ENCODE data around the gene WFIKKN1.
A peak's percentile ranks its signal among the peaks of the same experiment; 100 is the strongest.

The WFIKKN1 gene

DNA sequence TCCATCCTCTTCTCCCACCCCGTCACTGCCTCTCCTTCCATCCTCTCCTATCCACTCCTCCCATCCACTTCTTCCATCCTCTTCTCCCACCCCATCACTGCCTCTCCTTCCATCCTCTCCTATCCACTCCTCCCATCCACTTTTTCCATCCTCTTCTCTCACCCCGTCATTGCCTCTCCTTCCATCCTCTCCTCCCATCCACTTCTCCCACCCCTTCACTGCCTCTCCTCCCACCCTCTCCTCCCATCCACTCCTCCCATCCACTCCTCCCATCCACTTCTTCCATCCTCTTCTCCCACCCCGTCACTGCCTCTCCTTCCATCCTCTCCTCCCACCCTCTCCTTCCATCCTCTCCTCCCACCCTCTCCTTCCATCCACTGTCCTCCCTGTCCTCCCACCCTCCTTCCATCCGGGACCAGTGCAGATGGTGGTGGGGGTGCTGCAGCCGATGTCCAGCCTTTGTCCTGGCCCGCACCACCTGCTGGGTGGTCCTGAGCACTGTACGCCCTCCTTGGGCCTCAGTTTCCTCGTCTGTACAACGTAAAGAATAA, 1.1 kb downstream of the WFIKKN1 start:
- Histone ChIP-seq H3K9me3 (ENCODE audit: severe bottlenecking) (no peaks in the 10 kb centered on the region), H3K4me3 (ENCODE audit: low read depth, low read length) (no peak overlapping the region), H3K27ac (no peak overlapping the region), H3K36me3 (peaks cover 45% of the 10 kb centered on the region), H3K27me3 (ENCODE audit: insufficient read depth, low read depth, severe bottlenecking) (no peaks in the 10 kb centered on the region)
- TF ChIP-seq, protein P1, sequence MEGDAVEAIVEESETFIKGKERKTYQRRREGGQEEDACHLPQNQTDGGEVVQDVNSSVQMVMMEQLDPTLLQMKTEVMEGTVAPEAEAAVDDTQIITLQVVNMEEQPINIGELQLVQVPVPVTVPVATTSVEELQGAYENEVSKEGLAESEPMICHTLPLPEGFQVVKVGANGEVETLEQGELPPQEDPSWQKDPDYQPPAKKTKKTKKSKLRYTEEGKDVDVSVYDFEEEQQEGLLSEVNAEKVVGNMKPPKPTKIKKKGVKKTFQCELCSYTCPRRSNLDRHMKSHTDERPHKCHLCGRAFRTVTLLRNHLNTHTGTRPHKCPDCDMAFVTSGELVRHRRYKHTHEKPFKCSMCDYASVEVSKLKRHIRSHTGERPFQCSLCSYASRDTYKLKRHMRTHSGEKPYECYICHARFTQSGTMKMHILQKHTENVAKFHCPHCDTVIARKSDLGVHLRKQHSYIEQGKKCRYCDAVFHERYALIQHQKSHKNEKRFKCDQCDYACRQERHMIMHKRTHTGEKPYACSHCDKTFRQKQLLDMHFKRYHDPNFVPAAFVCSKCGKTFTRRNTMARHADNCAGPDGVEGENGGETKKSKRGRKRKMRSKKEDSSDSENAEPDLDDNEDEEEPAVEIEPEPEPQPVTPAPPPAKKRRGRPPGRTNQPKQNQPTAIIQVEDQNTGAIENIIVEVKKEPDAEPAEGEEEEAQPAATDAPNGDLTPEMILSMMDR (IDR thresholded peaks at IDR 0.05; ENCODE audit: low read depth, low read length) = no peak
- DNase-seq = no peak

DNA sequence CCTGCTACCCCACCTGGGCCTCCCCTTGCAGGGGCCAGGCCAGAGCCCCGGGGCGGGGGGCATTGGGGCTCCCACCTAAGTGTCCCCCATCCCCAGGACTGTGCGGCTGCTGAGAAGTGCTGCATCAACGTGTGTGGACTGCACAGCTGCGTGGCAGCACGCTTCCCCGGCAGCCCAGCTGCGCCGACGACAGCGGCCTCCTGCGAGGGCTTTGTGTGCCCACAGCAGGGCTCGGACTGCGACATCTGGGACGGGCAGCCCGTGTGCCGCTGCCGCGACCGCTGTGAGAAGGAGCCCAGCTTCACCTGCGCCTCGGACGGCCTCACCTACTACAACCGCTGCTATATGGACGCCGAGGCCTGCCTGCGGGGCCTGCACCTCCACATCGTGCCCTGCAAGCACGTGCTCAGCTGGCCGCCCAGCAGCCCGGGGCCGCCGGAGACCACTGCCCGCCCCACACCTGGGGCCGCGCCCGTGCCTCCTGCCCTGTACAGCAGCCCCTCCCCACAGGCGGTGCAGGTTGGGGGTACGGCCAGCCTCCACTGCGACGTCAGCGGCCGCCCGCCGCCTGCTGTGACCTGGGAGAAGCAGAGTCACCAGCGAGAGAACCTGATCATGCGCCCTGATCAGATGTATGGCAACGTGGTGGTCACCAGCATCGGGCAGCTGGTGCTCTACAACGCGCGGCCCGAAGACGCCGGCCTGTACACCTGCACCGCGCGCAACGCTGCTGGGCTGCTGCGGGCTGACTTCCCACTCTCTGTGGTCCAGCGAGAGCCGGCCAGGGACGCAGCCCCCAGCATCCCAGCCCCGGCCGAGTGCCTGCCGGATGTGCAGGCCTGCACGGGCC, 1.9 kb downstream of the WFIKKN1 start:
- no peaks in the 10 kb centered on the region for H3K9me3 ChIP-seq (ENCODE audit: severe bottlenecking)
- DNase-seq = no peak
- peaks cover 37% of the 10 kb centered on the region for H3K36me3 ChIP-seq
- TF ChIP-seq, protein P1 (IDR thresholded peaks at IDR 0.05; ENCODE audit: low read depth, low read length) = no peak
- no peak overlapping the region for H3K4me3 ChIP-seq (ENCODE audit: low read depth, low read length)
- no peaks in the 10 kb centered on the region for H3K27me3 ChIP-seq (ENCODE audit: insufficient read depth, low read depth, severe bottlenecking)
- H3K27ac ChIP-seq = no peak overlapping the region

DNA sequence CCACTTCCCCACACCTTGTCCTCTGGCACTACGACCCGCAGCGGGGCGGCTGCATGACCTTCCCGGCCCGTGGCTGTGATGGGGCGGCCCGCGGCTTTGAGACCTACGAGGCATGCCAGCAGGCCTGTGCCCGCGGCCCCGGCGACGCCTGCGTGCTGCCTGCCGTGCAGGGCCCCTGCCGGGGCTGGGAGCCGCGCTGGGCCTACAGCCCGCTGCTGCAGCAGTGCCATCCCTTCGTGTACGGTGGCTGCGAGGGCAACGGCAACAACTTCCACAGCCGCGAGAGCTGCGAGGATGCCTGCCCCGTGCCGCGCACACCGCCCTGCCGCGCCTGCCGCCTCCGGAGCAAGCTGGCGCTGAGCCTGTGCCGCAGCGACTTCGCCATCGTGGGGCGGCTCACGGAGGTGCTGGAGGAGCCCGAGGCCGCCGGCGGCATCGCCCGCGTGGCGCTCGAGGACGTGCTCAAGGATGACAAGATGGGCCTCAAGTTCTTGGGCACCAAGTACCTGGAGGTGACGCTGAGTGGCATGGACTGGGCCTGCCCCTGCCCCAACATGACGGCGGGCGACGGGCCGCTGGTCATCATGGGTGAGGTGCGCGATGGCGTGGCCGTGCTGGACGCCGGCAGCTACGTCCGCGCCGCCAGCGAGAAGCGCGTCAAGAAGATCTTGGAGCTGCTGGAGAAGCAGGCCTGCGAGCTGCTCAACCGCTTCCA, 2.7 kb downstream of the WFIKKN1 start:
- TF ChIP-seq, protein P1 (IDR thresholded peaks at IDR 0.05; ENCODE audit: low read depth, low read length) = no peak
- no peaks in the 10 kb centered on the region for H3K27me3 ChIP-seq (ENCODE audit: insufficient read depth, low read depth, severe bottlenecking)
- no peak overlapping the region for H3K4me3 ChIP-seq (ENCODE audit: low read depth, low read length)
- no peak overlapping the region for H3K27ac ChIP-seq
- no peak for DNase-seq
- peaks cover 29% of the 10 kb centered on the region for H3K36me3 ChIP-seq
- H3K9me3 ChIP-seq (ENCODE audit: severe bottlenecking) = no peaks in the 10 kb centered on the region

DNA sequence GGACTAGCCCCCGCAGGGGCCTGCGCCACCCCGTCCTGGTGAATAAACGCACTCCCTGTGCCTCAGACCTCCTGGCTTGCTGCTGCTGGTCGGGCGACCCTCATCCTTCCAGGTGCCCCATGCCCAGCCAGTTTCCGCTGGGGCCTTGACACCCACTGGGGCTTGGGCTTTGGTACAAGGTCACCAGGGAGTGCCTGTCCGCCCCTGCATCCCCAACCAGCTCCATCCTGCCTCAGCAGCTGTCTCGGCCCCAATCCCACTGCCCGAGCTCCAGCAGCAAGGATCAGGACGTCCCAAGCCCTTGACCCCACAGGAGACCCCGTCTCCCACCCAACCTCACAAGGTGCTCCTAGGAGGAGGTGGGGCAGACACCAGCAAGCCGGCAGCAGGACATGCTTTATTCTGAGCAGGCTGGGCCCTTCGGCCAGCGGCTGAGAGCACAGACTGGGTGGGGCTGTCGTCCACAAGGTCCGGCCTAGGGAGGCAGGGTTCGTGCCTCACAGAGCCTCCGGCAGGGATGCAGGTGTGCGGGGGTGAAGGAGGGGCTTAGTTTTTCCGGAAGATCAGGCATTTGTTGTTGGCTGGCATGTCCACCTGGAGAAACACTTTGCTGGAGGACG, 3.4 kb downstream of the WFIKKN1 start:
- no peaks in the 10 kb centered on the region for H3K27me3 ChIP-seq (ENCODE audit: insufficient read depth, low read depth, severe bottlenecking)
- H3K36me3 ChIP-seq = peaks cover 22% of the 10 kb centered on the region
- no peaks in the 10 kb centered on the region for H3K9me3 ChIP-seq (ENCODE audit: severe bottlenecking)
- no peak overlapping the region for H3K4me3 ChIP-seq (ENCODE audit: low read depth, low read length)
- TF ChIP-seq, protein P1 (IDR thresholded peaks at IDR 0.05; ENCODE audit: low read depth, low read length) = no peak
- no peak for DNase-seq
- no peak overlapping the region for H3K27ac ChIP-seq

DNA sequence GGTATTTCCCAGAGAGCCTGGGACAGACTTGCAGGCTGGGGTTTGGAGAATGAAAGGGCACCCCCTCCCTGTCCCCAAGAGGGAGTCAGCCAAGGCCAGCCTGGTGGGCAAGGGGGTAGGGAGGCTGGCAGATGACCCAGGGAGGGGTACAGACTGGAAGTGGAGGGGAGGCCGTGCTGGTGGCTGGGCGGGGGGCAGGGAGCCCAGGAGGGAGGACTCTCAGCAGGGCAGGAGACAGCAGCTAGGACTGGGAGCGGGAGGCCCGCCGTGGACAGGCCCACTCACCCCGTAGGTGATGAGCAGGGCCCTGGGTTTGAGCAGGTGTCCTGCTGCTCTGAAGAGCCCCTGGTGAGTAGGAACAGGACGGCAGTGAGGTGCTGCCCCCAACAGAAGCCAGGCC, 4.2 kb downstream of the WFIKKN1 start:
- Histone ChIP-seq H3K27ac (no peak overlapping the region), H3K4me3 (ENCODE audit: low read depth, low read length) (peak overlapping the region; percentile 88; the same call in 1 of the 2 replicates), H3K36me3 (peaks cover 22% of the 10 kb centered on the region), H3K9me3 (ENCODE audit: severe bottlenecking) (no peaks in the 10 kb centered on the region), H3K27me3 (ENCODE audit: insufficient read depth, low read depth, severe bottlenecking) (no peaks in the 10 kb centered on the region)
- TF ChIP-seq, protein P1 (IDR thresholded peaks at IDR 0.05; ENCODE audit: low read depth, low read length) = no peak
- DNase-seq = no peak

Data from WERI-Rb-1 (cell line).